HEK293T (cell line): ENCODE data around the gene CCDC88C.

Source experiments
- CTCF ChIA-PET: fragments of 350-600 bp; formaldehyde crosslinking; extraction: SDS; loops from one replicate; lab custom pipeline; 2021; ENCODE audit warnings: antibody characterized with exemption, inconsistent platforms; lab: Yijun Ruan, JAX
- POLR2A ChIA-PET: fragments of 350-600 bp; formaldehyde crosslinking; extraction: SDS; loops from one replicate; lab custom pipeline; 2020; ENCODE audit warnings: antibody characterized with exemption, inconsistent platforms; lab: Yijun Ruan, JAX
- DNase-seq: peaks from one replicate; pipeline ENCODE4 v3.0.0; 2012; ENCODE audit warnings: mixed read lengths; ENCODE audit errors: extremely low spot score
- ARNT ChIP-seq: fragments of 450-650 bp; IDR thresholded peaks from 2 replicates; pipeline ENCODE4 v1.6.1; 2017; ENCODE audit warnings: mild to moderate bottlenecking
- BHLHE40 ChIP-seq: fragments of 450-650 bp; IDR thresholded peaks from 2 replicates; pipeline ENCODE4 v1.6.1; 2016; ENCODE audit warnings: mild to moderate bottlenecking, moderate library complexity, borderline replicate concordance
- CTBP1 ChIP-seq: fragments of 450-650 bp; IDR thresholded peaks from 2 replicates; pipeline ENCODE4 v1.6.1; 2016; ENCODE audit warnings: borderline replicate concordance
- ELF4 ChIP-seq: fragments of 450-650 bp; IDR thresholded peaks from 2 replicates; pipeline ENCODE4 v1.6.1; 2017; ENCODE audit warnings: antibody characterized with exemption
- FOXA1 ChIP-seq: fragments of 450-650 bp; IDR thresholded peaks from 2 replicates; pipeline ENCODE4 v1.6.1; 2016; ENCODE audit warnings: mild to moderate bottlenecking
- FOXK2 ChIP-seq: fragments of 450-650 bp; IDR thresholded peaks from 2 replicates; pipeline ENCODE4 v1.6.1; 2016; ENCODE audit warnings: mild to moderate bottlenecking
- FOXM1 ChIP-seq: fragments of 450-650 bp; IDR thresholded peaks from 2 replicates; pipeline ENCODE4 v1.6.1; 2017; ENCODE audit warnings: mild to moderate bottlenecking, borderline replicate concordance
- HDGF ChIP-seq: fragments of 450-650 bp; IDR thresholded peaks from 2 replicates; pipeline ENCODE4 v1.6.1; 2017; ENCODE audit warnings: antibody characterized with exemption, borderline replicate concordance
- L3MBTL2 ChIP-seq: fragments of 450-650 bp; conservative IDR thresholded peaks from 2 replicates; pipeline ENCODE4 v1.6.1; 2016; ENCODE audit warnings: mild to moderate bottlenecking
- LEF1 ChIP-seq: fragments of 450-650 bp; IDR thresholded peaks from 2 replicates; pipeline ENCODE4 v1.6.1; 2017; ENCODE audit warnings: mild to moderate bottlenecking, borderline replicate concordance
- NFRKB ChIP-seq: fragments of 450-650 bp; IDR thresholded peaks from 2 replicates; pipeline ENCODE4 v1.6.1; 2016; ENCODE audit warnings: mild to moderate bottlenecking, moderate library complexity
- PKNOX1 ChIP-seq: fragments of 450-650 bp; IDR thresholded peaks from 2 replicates; pipeline ENCODE4 v1.6.1; 2016
- SP1 ChIP-seq: fragments of 450-650 bp; IDR thresholded peaks from 2 replicates; pipeline ENCODE4 v1.6.1; 2017
- SUZ12 ChIP-seq: fragments of 450-650 bp; IDR thresholded peaks from 2 replicates; pipeline ENCODE4 v1.6.1; 2016; ENCODE audit warnings: mild to moderate bottlenecking
- TARDBP ChIP-seq: fragments of 450-650 bp; IDR thresholded peaks from 2 replicates; pipeline ENCODE4 v1.6.1; 2016
- ZNF384 ChIP-seq: fragments of 450-650 bp; IDR thresholded peaks from 2 replicates; pipeline ENCODE4 v1.6.1; 2016

The CCDC88C gene

DNA sequence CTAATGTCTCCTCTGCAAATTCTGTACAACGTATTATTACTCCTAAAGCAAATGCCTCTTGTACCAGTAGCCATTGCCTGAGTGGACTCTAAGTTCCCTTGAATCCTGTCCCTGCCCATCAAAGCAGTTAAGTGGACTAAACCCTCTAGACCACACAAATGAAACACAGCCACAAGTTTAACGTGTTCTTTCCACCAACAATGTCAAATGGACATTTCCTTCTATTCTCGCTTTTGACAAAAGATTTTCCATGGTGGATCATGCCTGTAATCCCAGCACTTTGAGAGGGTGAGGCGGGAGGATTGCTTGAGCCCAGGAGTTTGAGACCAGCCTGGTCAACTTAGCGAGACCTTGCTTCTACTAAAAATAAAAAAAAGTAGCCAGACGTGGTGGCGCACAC lies 15.9 kb downstream of the CCDC88C start:
- ChIA-PET CTCF (no interaction called here), POLR2A (no interaction called here)
- DNase-seq: no peak
- TF ChIP-seq L3MBTL2 (no peak), ELF4 (no peak), HDGF (no peak), BHLHE40 (no peak), FOXK2 (no peak), PKNOX1 (no peak), SUZ12 (no peak)

DNA sequence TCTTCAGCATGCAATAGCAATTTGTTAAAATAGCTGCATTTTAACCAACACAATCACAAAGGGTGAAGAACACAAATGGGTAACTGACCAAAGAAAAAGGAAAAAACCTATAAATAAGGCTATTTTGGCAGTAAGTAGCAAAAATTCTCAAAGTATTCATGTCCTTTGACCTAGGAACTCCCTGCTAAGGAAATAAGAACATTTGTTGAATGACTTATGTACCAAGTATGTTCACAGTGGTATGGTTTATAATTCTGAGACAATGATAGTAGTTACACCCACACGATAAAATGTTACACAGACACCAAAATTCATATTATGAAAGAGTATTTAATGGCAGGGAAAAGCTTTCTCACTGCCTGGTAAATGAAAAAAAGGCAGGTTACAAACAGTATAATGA lies 16.9 kb downstream of the CCDC88C start:
- TF ChIP-seq CTBP1 (no peak), SUZ12 (no peak), ELF4 (no peak), HDGF (no peak), FOXA1 (no peak), L3MBTL2 (no peak), SP1 (no peak), NFRKB (no peak), PKNOX1 (no peak), LEF1 (no peak), TARDBP (no peak), ARNT (no peak), FOXK2 (no peak), FOXM1 (no peak), ZNF384 (no peak), BHLHE40 (no peak)
- no peak for DNase-seq
- CTCF ChIA-PET: interaction anchor here (0.9 kb wide), 1 partner anchor 46 kb away, joined by 3 read pairs; no protein-coding TSS in a partner anchor
- POLR2A ChIA-PET: no interaction called here

DNA sequence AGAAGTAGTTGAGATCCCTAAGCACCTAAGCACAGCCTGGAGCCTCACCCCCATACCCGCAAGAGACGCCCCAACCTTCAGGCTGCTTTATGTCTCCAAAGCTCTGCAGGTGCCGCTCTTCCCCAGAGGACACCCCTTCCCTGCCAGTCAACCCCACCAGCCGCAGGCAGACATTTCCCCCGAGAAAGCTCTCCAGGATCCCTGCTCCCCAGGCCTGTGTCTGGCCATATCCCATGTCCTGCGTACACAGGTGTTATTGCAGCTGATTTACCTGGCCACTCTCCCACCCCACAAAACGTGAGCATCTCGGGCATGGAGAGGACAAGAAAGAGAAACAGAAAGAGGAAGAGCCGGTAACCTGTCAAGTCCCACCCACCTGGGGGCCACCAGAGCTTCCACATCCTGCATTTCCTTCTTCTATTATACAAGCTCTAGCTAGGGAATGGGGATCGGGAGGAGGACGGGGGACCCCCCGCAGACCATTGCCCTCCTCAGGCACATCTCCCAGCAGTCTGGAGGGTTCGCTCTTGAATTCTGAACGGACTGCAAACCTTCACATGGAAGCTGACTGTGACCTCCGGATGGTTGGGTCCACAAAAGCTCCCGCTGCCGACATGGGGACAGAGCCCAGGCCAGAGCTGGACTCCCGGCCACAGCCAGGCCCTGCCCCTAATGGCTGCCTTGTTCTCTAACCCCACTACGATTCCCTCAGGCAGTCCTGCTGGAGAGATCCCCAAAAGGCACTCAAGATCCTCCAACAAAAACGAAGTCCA lies 17.6 kb downstream of the CCDC88C start:
- ChIA-PET CTCF (interaction anchor here (0.9 kb wide), 1 partner anchor 45 kb away, joined by 3 read pairs; no protein-coding TSS in a partner anchor), POLR2A (no interaction called here)
- no peak for TF ChIP-seq ZNF384
- no peak for TF ChIP-seq SP1
- TF ChIP-seq CTBP1: no peak
- TF ChIP-seq PKNOX1: no peak
- TF ChIP-seq BHLHE40: no peak
- TF ChIP-seq SUZ12: no peak
- no peak for TF ChIP-seq NFRKB
- no peak for TF ChIP-seq HDGF
- no peak for TF ChIP-seq FOXA1
- TF ChIP-seq TARDBP: no peak
- no peak for TF ChIP-seq L3MBTL2
- no peak for TF ChIP-seq FOXM1
- no peak for TF ChIP-seq LEF1
- TF ChIP-seq ELF4: no peak
- TF ChIP-seq ARNT: no peak
- no peak for DNase-seq

DNA sequence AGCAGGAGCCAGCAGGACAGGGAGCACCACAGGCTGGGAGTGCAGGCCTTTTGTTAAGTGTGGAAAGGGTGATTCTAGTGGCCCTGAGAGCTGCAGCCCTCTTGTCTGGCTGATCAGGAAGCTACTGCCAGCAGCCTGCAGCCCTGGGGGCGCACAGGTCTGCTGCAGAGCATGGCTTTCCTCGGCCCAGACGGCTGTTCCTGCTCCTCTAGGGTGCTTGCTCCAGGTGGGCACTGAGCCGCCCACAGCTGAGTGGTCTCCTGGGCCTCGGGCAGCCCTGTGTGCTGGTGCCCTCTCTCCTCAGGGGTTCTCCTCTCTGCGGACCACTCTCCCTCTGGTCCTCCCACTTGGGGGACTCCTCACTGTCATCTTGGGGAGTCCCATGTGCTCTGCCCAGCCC lies 18.9 kb downstream of the CCDC88C start:
- POLR2A ChIA-PET: no interaction called here
- TF ChIP-seq HDGF: no peak
- no peak for TF ChIP-seq LEF1
- no peak for TF ChIP-seq ARNT
- TF ChIP-seq TARDBP: no peak
- TF ChIP-seq SP1: no peak
- TF ChIP-seq BHLHE40: no peak
- no peak for TF ChIP-seq NFRKB
- TF ChIP-seq CTBP1: no peak
- no peak for TF ChIP-seq FOXA1
- no peak for TF ChIP-seq PKNOX1
- TF ChIP-seq FOXM1: no peak
- TF ChIP-seq ELF4: no peak
- TF ChIP-seq FOXK2: no peak
- TF ChIP-seq SUZ12: no peak
- no peak for TF ChIP-seq L3MBTL2
- DNase-seq: no peak
- CTCF ChIA-PET: interaction anchor here (0.7 to 1.0 kb wide), 2 partner anchors 16 to 75 kb away, joined by 3 read pairs; no protein-coding TSS in a partner anchor

- TF ChIP-seq CTBP1: no peak
- no peak for TF ChIP-seq FOXA1
- TF ChIP-seq SP1: no peak
- TF ChIP-seq PKNOX1: no peak
- no peak for TF ChIP-seq FOXM1
- no peak for TF ChIP-seq SUZ12
- TF ChIP-seq BHLHE40: no peak
- TF ChIP-seq LEF1: no peak
- no peak for TF ChIP-seq NFRKB
- ChIA-PET CTCF (interaction anchor here (0.7 to 1.0 kb wide), 3 partner anchors 16 to 1459 kb away, joined by 3 read pairs; no protein-coding TSS in a partner anchor), POLR2A (no interaction called here)
- no peak for DNase-seq
Observed at GRCh38 chr14:91397965-91398591, 19.5 kb downstream of the CCDC88C start.
